ENCODE measurements around the gene EFCC1.
"Not testable (repeated sequence)": the region's sequence is repeated elsewhere in the genome, so short reads cannot be mapped to it uniquely, and the experiment has no call there.

The EFCC1 gene

DNA sequence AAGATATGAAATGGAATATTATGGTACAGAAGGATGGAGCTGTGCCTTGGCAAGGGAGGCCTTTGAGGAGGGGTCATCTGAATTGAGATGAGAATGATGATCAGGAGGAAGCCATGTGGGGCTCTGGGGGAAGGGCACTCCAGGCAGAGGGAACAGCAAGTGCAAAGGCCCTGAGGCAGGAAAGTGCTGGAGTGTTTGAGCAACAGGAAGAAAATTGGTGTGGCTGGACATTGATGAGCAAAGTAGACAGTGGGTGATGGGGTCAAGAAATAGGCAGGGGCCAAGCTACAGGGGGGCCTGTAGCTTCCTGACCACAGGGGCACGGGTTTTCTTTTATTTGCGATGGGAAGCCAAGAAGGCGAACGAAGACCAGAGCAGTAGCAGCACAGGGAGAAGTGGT is 56.1 kb downstream of the EFCC1 start:
- no peak for DNase-seq

DNA sequence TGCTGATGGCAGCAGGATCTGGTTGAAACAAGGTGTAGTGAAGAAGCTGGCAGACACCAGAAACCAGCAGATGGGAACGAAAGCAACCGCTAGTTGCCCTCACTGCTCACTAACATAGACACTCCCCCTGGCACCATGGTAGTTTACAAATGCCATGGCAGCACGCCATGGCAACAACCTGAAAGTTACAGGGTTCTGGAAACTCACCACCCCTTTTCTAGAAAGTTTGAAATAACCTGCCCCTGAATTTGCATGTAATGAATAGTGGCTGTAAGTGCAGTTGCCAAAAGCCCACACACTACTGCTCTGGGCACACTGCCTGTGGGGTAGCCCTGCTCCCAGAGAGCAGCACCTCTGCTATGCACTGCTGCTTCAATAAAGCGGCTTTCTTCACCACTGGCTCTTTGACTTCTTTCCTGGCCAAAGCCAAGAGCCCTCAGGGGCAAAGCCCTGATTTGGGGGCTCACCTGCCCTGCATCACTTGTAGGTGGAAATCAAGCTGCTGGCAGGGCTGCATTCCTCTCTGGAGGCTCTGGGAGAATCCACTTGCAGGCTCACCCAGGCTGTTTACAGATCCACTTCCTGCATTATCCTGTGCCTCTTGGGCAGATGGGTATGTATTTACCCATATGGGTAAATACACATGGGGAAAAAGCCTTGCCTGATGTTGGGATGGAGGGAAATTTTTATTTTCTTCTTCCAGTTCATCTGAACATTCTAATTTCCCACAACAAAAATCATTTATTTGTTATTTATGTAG is 57.5 kb downstream of the EFCC1 start:
- no peak for DNase-seq

DNA sequence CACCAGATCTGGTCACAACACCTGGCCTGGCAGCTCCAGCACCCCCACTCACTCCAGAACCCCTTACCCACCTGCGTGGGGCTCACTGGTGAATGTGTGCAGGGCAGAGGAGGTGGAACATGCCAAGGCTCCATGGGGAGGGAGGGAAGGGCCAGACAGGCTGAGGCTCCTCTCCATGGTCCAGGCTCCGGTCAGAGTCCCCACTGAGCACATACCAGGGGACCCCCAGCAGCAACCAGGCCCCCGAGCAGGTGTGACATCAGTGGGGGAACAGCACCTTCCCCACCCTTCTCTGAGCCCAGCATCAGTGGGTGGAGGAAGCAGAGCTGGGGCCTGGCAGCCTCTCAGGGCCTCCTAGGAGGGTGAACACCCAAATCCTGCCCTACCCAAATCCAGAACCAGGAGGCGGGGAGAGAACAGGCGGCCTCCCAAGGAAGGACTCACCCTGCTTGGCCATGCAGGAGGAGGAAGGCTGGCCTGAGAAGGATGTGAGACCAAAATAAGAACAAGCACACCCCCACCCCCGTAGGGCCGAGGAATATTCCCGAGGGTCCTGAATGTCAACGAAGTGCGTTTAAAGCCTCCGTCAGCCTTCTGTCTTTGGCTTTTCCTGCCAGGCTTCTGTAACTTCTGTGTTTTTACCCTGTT is 58.3 kb downstream of the EFCC1 start:
- no peak for DNase-seq

DNA sequence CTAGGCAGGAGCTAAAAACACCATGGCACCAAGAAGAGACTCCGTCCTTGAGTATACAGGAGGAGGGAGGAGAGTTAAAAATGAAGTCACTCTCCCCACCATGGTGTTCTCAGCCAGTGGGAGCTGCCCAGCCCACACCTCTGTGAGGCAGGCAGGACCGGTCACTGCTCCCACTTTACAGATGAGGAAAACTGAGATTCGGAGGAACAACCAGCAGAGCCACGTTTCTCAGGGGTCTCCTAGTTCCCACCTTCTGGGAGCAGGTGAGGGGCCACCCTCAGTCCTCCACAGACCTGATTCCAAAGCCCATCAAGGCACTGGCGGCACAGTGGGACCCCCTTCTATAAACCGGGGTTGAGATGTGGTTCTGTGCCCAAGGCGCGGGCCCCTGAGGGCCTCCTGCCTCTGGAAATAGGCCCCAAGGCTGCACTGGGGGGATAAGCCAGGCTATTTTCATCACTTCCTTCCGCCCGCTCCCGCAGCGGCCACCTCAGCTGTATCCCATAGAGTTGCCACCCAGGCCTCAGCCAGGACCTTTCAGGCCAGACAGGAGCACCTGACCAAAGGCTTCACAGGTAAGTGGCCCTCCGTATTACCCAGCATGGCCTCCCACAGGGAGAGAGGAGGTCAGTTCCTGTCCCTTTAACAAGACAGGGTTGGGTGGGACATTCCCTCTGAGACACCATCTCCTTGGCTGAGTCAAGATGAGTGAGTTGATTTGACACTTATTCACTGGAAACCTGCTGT is 59.3 kb downstream of the EFCC1 start, which contains the start of gene GP9:
Gene GP9, plus strand, starts transcription at position 504 of the 747 bp plus-strand sequence. CDS start 961 bp downstream, outside the sequence.
- no peak for DNase-seq

DNA sequence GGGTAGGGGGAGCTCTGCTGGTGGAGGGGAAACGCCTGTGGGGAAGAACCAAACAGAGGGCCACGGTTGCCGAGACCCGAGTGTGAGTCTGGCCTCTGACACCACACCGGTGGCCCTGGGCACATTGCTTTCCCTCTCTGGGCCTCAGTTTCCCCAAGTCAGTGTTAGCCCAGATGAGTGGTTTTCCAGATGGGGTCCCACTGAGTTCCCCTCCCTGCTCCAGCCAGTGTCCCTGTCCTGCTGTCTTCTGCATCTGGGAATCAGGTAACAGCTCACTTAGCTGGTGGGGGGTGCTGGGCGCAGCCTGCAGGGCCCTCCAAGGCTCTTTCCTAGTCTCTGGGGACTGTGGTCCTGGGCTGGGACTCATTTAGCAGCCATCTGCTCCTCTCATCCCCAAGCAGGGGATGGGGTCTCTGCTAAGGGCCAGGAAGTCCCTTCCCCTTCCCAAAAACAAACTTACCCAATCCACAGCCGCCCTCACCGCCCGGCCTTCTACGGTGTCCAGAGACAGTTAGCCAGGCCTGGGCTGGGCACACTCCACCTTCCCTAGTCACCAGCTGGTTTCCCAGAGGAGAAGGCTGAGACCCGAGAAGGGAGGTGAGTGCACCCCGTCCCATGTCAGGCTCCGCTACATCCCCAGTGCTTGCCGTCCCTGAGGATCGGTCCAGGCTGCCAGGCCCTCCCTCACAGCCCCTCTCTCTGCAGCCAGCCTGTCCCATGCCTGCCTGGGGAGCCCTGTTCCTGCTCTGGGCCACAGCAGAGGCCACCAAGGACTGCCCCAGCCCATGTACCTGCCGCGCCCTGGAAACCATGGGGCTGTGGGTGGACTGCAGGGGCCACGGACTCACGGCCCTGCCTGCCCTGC is 60.2 kb downstream of the EFCC1 start:
- DNase-seq, result no peak

DNA sequence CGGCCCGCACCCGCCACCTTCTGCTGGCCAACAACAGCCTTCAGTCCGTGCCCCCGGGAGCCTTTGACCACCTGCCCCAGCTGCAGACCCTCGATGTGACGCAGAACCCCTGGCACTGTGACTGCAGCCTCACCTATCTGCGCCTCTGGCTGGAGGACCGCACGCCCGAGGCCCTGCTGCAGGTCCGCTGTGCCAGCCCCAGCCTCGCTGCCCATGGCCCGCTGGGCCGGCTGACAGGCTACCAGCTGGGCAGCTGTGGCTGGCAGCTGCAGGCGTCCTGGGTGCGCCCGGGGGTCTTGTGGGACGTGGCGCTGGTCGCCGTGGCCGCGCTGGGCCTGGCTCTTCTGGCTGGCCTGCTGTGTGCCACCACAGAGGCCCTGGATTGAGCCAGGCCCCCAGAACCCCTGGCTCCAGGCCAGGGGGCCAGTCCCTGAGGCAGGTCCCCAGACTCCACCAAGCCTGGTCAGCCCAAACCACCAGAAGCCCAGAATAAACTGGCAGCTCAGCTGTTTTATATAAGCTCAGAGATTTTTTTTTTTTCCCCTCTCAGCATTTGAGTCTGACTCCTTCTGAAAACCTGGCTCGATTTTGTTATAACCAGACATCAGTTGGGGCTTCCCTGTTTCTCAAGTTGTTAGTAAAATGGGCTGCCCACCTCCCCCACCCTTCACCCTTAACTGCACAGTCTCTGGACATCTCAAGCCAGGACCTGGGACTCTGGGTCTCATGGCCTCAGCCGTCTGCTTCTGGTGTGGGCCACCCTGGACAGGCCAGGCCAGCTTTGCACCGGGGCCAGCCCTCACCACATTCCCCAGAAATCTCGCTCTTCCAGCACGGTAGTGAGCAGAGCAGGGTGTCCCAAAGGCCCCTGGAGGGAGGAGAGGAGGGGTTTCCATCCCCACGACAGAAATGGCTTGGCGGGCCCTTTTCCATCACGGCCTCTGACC is 61.1 kb downstream of the EFCC1 start:
- DNase-seq, result no peak

DNA sequence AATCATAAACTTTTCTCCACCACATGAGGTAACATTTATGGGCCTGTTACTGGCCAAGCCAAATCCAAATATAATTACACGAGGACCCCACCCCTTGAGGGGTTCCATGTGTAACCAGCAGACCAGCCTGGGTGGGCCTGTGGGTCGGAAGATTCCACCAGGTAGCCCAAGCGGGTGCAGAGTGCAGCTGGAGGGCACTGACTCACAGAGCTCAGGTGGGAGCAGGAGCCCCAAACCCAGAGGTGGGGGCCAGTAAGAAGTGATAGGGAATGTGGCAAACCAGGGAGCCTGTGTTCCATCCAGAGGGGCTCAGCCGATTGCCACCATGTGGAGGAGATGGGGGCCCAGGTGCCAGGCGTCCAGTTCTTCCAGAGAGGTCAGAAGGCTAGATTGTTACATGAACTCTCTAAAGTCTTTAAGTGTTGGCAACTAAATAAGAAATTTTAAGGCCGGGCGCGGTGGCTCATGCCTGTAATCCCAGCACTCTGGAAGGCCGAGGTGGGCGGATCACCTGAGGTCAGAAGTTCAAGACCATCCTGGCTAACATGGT is 62.1 kb downstream of the EFCC1 start:
- DNase-seq, result no peak

DNA sequence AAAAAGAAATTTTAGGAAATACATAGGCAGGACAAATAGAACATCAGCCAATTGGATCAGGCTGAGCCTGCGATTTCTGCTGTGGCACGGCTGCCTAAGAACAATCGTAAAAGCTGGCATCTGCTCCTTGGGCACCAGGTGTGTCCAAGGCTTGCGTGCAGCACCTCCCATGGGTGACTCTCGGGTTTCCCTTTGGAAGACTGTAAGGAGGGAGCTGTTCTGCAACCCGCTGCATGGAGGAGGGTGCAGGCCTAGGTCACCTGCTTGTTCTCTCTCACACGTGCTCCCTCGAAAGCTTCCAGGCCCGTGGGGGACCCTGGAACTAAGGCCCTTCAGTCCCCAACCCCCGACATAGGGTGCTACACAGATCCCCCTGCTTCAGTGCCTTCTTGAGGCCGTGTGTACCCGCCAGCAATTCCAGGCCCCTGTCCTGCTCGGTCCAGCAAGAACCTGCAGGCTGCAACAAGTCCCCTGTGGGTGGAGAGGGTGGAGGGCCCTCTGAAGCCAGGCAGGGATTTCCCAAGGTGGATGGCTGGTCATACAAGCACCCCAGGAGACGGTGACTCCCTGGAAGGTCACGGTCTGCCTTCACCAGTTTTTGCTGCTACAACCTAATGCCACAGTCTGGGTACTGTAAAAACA is 62.9 kb downstream of the EFCC1 start:
- no peak for DNase-seq

DNA sequence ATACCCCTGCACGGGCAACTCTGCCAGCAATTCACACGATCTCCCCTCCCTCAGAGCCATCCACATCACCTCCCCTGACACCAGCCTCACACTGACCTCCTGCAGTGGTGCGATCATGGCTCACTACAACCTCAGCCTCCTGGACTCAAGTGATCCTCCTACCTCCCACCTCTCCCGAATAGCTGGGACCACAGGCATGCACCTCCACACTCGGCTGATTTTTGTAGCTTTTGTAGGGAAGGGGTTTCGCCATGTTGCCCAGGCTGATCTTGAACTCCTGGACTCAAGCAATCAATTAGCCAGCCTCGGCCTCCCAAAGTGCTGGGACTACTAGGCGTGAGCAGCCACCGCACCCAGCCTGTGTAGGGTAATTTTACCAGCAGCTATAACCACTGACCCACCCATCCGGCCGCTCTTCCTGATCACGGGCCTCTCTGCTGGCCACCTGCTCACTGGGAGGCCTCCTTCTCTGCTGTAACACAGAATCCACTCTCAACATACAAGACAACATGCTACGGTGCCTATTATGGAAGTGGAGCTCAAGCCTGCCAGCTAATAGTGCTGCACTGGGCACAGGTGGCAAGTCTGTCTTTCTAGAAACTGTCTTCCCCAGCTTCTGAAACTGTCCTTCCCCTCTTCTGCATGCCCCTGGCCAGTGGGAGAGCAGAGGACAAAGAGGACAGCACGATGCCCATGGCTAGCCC is 64.1 kb downstream of the EFCC1 start:
- DNase-seq, result no peak

DNA sequence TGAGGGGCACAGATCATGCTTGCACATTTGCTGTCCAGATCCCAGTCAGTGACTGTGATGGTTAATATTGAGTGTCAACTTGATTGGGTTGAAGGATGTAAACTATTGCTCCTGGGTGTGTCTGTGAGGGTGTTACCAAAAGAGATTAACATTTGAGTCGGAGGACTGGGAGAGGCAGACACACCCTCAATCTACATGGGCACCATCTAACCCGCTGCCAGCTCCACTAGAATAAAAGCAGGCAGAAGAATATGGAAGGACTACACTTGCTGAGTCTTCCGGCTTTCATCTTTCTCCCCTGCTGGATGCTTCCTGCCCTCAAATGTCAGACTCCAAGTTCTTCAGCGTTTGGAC is 64.6 kb downstream of the EFCC1 start:
- DNase-seq, result no peak

DNA sequence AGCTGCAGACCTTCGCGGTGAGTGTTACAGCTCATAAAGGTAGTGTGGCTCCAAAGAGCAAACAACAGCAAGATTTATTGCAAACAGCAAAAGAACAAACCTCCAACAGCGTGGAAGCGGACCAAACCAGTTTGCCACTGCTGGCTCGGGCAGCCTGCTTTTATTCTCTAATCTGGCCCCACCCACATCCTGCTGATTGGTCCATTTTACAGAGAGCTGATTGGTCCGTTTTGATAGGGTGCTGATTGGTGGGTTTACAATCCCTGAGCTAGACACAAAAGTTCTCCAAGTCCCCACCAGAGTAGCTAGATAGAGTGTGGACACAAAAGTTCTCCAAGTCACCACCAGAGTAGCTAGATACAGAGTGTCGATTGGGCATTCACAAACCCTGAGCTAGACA is 66.6 kb downstream of the EFCC1 start:
- not testable (repeated sequence) for DNase-seq

DNA sequence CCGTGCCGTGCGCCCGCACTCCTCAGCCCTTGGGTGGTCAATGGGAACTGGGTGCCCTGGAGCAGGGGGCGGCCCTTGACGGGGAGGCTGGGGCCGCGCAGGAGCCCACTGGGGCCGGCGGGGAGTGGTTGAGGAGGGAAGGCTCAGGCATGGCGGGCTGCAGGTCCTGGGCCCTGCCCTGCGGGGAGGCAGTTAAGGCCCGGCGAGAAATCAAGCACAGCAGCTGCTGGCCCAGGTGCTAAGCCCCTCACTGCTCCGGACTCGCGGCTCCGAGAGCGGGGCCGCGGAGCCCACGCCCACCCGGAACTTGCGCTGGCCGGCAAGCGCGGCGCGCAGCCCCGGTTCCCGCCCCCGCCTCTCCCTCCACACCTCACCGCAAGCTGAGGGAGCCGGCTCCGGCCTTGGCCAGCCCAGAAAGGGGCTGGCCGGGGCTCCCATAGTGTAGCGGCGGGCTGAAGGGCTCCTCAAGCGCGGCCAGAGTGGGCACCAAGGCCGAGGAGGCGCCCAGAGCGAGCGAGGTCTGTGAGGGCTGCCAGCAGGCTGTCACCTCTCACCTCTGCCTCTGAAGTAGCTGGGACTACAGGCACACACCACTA is 67.3 kb downstream of the EFCC1 start:
- DNase-seq, result no peak

DNA sequence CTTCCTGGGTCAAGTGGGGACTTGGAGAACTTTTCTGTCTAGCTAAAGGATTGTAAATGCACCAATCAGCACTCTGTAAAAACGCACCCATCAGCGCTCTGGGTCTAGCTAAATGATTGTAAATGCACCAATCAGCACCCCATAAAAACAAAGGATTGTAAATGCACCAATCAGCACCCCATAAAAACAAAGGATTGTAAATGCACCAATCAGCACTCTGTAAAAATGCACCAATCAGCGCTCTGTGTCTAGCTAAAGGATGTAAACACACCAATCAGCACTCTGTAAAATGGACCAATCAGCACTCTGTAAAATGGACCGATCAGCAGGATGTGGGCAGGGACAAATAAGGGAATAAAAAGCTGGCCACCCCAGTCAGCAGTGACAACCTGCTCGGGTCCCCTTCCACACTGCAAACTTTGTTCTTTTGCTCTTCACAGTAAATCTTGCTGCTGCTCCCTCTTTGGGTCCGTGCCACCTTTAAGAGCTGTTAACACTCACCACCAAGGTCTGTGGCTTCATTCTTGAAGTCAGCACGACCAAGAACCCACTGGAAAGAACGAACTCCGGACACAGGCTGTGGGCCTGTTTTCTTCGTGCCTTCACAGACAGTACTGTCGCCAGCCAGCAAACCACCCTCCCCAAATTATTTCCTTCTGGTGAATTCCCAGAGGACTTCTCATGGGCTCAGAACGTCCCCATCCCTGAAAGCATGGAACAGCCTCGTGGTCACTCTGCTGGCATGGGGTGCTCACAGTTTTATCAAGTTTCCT is 68.4 kb downstream of the EFCC1 start:
- not testable (repeated sequence) for DNase-seq

DNA sequence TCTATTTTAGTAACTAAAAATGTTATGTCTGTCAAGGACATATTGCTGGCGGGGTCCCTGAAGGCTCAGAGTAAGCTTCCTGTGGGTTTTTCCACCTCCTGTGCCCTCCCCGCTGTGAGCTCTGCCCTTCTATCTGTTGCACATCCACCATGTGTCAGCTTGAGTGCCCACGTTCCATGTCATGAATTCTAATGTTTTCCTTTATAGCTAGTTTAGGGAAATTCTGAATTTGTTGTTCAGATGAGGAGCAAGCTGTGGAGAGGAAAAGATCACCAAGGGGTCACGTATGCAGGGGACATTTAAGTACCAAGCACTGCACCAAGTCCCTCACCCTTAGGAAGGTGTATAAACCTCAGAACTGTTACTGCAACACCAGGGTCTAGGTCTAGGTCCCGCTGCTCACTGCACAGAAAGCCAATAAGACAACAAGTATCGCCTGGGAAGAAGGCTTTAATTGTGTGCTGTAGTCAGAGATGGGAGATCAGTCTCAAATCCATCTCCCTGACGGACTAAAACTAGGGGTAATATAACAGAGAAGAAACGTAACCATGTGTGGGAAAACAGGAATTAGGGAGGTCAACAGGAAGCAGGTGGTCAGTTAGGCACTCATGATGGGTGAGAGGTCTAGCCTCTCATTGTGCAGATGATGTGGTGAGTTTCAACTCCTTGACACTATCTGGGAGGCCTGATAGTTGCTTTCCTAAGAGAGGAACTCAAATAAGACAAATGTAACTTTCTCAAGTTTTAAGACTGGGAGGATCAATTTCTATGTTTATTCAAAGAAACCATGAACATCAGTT is 69.2 kb downstream of the EFCC1 start:
- no peak for DNase-seq

DNA sequence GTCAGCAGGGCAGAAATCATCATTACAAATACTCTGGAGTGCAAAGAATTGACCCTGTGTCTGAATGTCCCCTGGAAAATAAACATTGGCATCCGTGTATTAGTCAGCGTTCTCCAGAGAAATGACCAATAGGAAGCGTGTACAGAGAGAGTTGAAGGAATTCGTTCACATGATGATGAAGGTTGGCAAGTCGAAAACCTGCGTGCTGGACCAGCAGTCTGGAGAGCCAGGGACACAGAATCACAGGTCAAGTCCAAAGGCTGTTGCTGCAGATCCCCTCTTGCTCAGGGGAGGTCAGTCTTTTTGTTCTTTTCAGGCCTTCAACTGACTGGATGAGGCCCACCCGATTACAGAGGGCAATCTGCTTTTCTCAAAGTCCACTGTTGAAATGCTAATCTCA is 76.1 kb downstream of the EFCC1 start:
- no peak for DNase-seq

DNA sequence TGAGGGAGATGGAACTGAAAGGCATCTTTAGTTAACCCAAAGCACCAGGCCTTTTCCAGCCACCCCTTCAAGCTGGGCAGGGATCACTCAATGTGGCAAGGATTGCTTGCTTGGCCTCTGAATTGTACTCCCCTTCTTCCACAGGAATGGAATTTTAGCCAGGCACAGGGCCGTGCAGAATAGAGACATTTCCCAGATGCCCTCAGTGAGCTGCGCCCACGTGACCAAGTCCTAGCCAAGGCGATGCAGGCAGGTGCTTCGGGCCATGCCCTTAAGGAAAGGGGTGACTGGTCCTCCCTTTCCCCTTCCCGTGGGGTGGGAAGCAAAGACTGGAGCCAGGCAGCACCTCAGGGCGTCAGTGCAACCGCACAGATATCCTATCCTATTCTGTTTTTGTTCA is 77.4 kb downstream of the EFCC1 start:
- DNase-seq, result no peak

DNA sequence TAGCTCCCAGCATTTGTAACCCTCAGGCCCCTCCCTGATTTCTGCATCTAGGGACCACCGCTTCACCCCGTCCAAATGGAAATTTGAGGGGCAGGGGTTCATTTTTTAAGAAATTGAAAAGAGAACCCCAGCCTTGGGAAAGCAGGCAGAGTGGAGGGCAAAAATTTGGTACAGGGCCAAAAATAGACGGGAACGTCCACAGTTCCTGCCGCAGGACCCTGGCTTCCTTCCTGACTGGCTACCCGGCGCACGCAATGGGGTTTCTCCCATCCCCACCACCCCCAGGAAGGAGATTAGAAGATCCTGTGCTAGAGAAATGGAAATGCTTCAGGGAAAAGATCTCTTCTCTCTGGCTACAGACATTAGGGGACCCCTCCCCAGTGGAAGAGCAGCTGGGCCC is 80.4 kb downstream of the EFCC1 start:
- DNase-seq, result no peak

DNA sequence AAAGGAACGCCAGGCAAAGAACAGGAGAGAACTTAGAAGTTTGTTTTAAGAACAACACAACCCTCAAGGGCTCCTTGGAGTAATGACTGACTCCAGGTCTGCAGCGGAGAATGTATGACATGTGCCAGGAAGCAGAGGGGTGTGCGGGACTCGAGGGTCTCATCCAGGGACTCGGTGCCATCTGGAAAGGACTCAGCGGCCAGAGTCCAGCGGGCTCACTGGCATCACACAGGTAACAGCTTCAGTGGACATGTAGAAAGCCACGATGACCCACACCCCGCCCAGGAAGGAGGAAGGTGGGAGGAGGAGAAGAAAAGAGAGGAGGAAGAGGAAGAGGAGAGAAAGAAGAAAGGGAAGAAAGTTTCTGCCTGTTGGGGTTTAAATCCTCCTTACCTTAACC is 80.9 kb downstream of the EFCC1 start:
- no peak for DNase-seq

All from SHP77 treated with DMSO at 0.1 percent for 48 hours (cell line).